NCI-H2029 (cell line): ENCODE data around the gene ZNF24.

Source experiments
- DNase-seq: peaks from one replicate; lab custom pipeline; 2025; lab: John Stamatoyannopoulos, UW

Gene ZNF24

DNA sequence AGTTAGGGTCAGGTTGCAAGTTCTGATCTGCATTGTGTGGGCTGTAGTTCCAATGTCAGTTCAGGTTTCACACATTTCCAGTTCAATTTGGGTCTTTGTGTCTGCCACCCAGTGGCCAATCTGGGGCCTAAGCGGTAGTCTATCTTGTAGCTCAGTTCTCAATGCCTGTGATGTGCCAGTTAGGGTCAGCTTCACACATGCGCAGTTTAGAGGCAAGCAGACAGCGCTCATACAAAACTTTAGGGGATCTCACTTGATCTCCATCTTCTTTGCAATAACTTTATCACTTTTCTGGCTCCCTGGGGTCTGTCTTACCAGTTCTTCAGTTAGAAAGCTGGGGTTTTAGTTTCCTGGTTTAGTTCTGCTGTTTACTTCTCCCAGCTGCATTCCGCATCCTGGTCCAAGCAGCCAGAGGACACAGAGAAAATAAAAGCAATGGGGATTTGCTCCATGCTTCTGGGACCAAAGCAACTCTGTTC lies 11.0 kb upstream of the ZNF24 start:
- peak; percentile 35 for DNase-seq

GRCh38 chr18:35352778-35353177 lies 8.6 kb upstream of the ZNF24 start:
- no peak for DNase-seq

- DNase-seq, result no peak
Observed at GRCh38 chr18:35352283-35352682, 8.1 kb upstream of the ZNF24 start.

GRCh38 chr18:35348001-35348400 lies 3.8 kb upstream of the ZNF24 start:
- DNase-seq, result no peak

- DNase-seq, result no peak
Observed at GRCh38 chr18:35345950-35346349, 1.7 kb upstream of the ZNF24 start.

GRCh38 chr18:35345460-35345921 lies 1.3 kb upstream of the ZNF24 start:
- peak; percentile 71 for DNase-seq

GRCh38 chr18:35344736-35345459 lies 678 bp upstream of the ZNF24 start:
- no peak for DNase-seq

GRCh38 chr18:35343488-35343935 lies 708 bp downstream of the ZNF24 start:
- DNase-seq, result no peak

GRCh38 chr18:35337286-35337685 lies 6.9 kb downstream of the ZNF24 start:
- no peak for DNase-seq

DNA sequence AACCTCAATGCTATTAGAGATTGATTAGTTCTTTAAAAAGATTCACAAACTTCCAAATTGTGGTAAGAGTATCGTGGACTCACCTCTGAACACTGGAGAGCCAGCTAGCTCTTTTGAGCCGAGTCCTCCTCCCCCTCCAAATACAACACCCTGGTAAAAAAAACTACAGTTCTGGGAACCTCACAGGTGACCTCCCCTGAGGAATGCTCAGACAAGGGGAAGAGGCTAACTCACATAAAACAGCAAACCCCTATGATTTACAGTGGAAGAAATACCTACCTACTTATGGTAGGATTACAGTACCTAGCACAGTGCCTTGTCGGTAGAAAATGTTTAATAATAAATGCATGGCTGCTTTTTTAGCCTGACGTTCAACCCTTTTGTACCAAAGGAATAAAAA lies 8.4 kb downstream of the ZNF24 start:
- DNase-seq, result no peak

- DNase-seq, result no peak
Observed at GRCh38 chr18:35334821-35335220, 9.4 kb downstream of the ZNF24 start.

DNA sequence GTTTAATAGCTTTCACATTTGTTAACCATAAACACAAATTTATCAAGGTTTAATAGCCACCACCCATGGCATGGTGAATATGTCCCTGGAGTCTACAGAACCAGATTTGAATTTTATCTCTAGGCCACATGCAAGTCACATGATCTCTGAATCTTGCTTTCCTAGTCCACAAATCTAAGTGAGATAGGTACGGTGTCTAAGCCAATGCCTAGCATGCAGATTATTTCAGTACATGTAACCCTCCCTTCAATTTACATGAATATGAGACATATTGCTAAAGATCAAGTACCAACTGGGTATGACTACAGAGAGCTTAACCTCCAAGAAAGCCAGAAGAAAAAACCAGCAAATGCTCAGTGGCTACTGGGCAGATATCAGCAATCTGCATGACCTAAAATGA lies 10.0 kb downstream of the ZNF24 start:
- no peak for DNase-seq

DNA sequence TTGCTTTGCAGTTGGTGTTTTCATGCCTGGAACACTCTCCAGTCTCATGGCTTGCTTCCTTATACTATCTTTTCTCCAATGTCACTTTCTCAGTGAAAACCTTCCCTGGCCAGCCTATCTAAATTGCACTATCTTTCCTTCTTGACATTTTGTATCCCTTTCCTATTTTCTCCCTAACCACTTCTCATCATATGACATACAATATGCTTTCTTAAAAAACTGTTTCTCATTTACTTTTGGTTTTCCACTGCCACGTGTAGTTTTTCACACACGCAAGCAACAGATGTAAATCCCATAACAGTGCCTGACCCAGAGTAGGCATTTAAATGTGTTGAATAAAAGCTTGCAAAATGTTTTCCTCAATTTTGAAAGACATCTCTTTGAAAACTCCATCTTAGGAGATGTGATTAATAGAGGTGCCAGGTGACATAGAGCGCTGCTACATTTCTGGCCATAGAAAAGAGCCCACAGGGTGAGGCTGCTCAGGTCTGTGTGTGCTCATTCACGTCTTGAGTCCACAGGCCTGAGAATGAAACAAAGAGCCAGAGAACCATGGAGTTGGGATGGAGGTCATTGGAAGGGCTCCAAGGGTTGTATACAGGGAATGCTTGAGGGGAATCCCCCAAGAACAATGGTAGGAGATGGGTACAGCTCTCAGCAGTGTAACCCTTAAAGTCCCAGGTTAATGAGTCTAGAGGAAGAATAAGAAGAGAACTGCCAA lies 12.7 kb downstream of the ZNF24 start:
- no peak for DNase-seq

DNA sequence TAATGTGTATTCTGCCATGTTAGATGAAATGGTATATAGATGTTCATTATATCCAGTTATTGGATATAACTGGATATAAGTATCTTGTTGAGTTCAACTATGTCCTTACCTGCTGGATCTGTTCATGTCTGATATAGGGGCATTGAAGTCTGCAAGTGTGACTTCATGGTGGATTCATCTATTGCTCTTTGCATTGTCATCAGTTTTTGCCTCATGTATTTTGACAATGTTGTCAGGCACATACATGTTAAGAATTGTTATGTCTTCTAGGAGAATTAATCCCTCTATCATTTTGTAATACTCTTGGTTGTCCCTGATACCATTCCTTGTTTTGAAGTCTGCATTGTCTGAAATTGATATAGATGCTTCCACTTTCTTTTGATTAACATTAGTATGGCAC lies 15.4 kb downstream of the ZNF24 start:
- DNase-seq, result no peak

DNA sequence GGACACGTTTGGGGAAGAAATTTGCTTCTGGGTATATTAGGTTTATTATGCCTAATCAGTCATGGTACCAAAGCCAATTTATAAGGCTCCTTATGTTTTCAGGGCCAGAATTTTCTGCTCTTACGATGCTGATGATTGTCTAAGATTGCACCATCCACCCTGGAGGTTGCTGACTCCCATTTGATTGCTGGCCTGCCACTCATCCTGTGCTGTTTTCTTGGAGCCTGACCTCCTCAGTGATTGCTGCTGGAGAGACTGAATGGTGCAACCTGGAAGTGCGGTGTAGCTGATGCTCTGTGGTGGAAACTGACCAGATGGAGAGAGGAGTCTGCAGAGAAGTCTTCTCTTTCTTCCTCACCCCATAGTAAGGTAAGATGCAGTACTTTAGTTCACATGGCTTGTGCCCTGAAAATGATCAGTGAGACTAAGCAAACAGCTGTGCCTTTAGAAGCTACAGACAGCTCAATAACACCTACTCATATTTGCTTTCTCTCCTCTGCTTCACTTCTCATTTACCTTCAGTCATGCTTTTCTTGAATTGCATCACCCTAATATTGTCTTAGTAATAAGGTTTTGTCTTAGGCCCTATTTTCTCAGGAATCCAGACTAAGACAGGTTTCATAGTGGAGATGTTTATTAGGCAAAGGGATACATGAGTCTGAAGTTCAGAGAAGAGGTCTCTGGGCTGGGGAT lies 17.4 kb downstream of the ZNF24 start:
- DNase-seq, result no peak

DNA sequence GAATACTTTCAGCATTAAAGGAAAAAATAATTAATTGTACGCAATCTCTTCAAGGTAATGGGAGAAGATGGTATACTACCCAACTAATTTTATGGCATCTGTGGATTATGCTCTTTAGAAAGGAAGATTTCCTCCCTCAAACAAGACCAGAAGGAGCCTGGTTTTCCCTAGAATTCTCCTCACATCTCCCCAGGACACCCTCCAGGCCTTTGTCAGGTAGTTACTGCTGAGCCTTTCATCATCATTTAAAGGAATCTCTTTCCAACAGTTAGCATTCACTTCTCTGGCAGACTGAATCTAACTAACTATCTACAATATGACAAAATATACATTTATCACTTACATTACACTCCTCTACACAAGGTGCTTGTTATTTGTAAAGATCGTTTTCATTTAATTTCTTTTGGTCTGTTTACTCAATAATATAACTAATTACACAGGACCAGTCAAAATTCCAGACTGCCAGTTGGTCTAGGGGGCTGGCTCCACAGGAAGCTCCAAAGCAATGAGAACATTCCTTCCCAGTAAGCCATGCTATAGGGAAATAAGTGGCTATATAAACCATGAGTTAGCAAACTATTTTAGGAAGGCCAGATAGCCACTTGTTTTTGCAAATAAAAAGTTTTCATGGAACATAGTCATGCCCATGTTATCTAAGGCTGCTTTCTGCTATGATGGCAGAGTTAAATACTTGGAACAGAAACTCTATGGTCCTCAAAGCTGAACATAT lies 19.1 kb downstream of the ZNF24 start:
- no peak for DNase-seq

DNA sequence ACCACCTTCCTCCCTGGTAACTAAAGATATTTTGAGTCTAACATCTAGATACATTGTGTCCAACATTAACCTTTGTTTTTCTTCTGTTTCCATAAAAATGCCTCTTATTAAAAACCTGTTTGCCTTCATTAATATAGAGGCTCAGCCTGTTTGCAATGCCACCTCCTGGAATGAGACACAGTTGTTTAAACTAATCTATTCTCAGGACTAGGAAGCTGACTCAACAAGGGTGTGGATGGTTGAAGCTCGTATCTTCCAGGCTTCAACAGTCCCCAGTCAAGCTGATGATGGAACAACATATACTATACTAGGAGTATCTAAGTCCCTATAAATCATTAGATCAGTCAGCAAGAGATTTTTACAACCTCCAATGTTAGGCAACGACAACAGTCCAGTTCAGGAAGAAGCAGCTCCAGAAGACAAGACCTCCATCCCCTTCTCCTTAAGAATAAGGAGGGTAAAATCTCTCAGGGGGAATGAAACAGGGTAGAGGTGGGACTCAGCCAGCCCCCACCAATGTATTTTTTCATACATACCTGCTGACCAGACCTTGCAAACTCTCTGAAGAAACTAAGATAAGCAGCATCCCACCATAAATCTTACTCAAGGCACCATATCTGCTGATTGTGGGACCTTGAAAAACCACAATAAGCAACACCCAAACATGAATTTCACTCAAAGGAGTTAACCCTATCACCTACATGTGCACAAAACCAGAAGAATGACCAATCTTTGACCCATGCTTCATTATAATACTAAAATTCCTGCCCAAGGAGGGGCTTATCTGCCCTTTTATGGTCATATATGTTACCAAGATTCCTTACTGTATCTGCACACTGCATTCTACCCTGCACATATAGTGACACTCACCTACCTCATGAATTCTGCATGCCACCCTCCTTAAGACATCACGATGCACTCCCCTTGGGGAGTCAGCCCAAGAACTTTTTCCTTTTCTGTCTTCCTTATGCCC lies 21.4 kb downstream of the ZNF24 start:
- DNase-seq, result no peak

GRCh38 chr18:35311496-35311895 lies 32.7 kb downstream of the ZNF24 start:
- DNase-seq, result no peak

DNA sequence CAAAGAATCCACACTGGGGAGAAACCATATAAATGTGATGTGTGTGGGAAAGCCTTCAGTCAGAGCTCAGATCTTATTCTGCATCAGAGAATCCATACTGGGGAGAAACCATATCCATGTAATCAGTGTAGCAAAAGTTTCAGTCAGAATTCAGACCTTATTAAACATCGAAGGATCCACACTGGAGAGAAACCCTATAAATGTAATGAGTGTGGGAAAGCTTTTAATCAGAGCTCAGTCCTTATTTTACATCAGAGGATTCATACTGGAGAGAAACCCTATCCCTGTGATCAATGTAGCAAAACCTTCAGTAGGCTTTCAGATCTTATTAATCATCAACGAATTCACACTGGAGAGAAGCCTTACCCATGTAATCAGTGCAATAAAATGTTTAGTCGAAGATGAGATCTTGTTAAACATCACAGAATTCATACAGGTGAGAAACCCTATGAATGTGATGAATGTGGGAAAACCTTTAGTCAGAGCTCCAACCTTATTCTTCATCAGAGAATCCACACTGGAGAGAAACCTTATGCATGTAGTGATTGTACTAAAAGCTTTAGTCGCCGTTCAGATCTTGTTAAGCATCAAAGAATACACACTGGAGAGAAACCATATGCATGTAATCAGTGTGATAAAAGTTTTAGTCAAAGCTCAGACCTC lies 37.5 kb downstream of the ZNF24 start:
- no peak for DNase-seq

GRCh38 chr18:35303610-35304009 lies 40.6 kb downstream of the ZNF24 start:
- DNase-seq, result no peak
